Uterus (tissue), 4 donors: ENCODE measurements around the gene SLITRK1. TPM values are rescaled to one million over a fixed set of nuclear protein-coding genes. Genes with fewer than 3 reads are reported as not detected.

ENCODE experiments used
- DNase-seq, 2 donors: peaks; one replicate each; pipeline ENCODE4 v3.0.0-alpha.2; 2019 to 2020
- H3K27ac ChIP-seq, 2 donors: fragments of 200-600 bp; sonication (generic); 1 replicate in 1 of 2; 2 replicates in 1 of 2; pipeline ENCODE4 v1.5.1; 2016 to 2018
- H3K27me3 ChIP-seq, 2 donors: fragments of 200-600 bp; sonication (generic); one replicate each; pipeline ENCODE4 v1.5.1; 2018 to 2019; ENCODE audit warnings: control low read depth in 1 of 2
- H3K36me3 ChIP-seq, 2 donors: fragments of 200-600 bp; sonication (generic); one replicate each; pipeline ENCODE4 v1.5.1; 2019; ENCODE audit warnings: control low read depth in 1 of 2
- H3K4me1 ChIP-seq, 2 donors: fragments of 200-600 bp; sonication (generic); one replicate each; pipeline ENCODE4 v1.5.1; 2018 to 2019; ENCODE audit warnings: control low read depth in 1 of 2
- H3K4me3 ChIP-seq, 2 donors: fragments of 200-600 bp; sonication (generic); 1 replicate in 1 of 2; 2 replicates in 1 of 2; pipeline ENCODE4 v1.5.1; 2018 to 2019; ENCODE audit warnings: mild to moderate bottlenecking in 1 of 2
- H3K9me3 ChIP-seq, 2 donors: fragments of 200-600 bp; sonication (generic); one replicate each; pipeline ENCODE4 v1.5.1; 2019; ENCODE audit warnings: control low read depth in 1 of 2
- CTCF ChIP-seq, 4 experiments: fragments of 200-600 bp in 2 of 4; fragments of 450-650 bp in 2 of 4; sonication (generic) in 2 of 4; IDR thresholded peaks; one replicate each; pipeline ENCODE4 v1.5.1; 2016 to 2019; ENCODE audit warnings: antibody characterized with exemption in 4 of 4, mild to moderate bottlenecking in 2 of 4, moderate library complexity in 1 of 4
- POLR2A ChIP-seq, 2 donors: fragments of 450-650 bp; IDR thresholded peaks; one replicate each; pipeline ENCODE4 v1.6.1; 2016; ENCODE audit warnings: antibody characterized with exemption in 2 of 2, mild to moderate bottlenecking in 1 of 2, moderate library complexity in 1 of 2
- intact Hi-C: fragments of 100-400 bp; cut with DNase I; formaldehyde crosslinking; loops from one replicate; pipeline ENCODE4 v1.15.1; 2023; ENCODE audit warnings: low total_unique reads
- total RNA-seq, 4 donors: library from RNA; depleted of rRNA in 3 of 4; stranded (reverse); fragments of >200 nt in 3 of 4; gene quantifications; one replicate each; pipeline versions ENCODE4 v1.1.0 to v1.2.4, GENCODE V29; 2014 to 2023
- donor health status: DM: yes; HTN: yes; CAD: no.

The SLITRK1 gene
- total RNA-seq: under 1 TPM in 1 of 4 donors, not detected in 3; 0.07 TPM

GRCh38 chr13:83881917-83882605 lies at the start of gene SLITRK1:
Gene SLITRK1 (minus strand): TSS chr13:83882474. CDS start chr13:83881507, 967 bp downstream.
- DNase-seq: no peak
- Histone ChIP-seq H3K27me3 (peaks cover 0 to 36% of the 10 kb centered on the region in 2 donors), H3K27ac (no peak within 1 kb of the TSS), H3K9me3 (no peaks in the 10 kb centered on the region), H3K4me3 (no peak within 1 kb of the TSS), H3K36me3 (no peaks in the 10 kb centered on the region), H3K4me1 (no peaks in the 10 kb centered on the region)
- intact Hi-C loops: no loop called here
- TF ChIP-seq CTCF (IDR thresholded peaks at IDR 0.05) (no peak), POLR2A (IDR thresholded peaks at IDR 0.05) (no peak)

GRCh38 chr13:83929157-83929556 lies 46.9 kb upstream of the SLITRK1 start:
- no peaks in the 10 kb centered on the region for H3K4me1 ChIP-seq
- H3K36me3 ChIP-seq: no peaks in the 10 kb centered on the region
- H3K27me3 ChIP-seq: no peaks in the 10 kb centered on the region
- H3K4me3 ChIP-seq: no peak overlapping the region
- intact Hi-C loops: no loop called here
- no peak for DNase-seq
- TF ChIP-seq POLR2A (IDR thresholded peaks at IDR 0.05) (no peak), CTCF (IDR thresholded peaks at IDR 0.05) (no peak)
- H3K27ac ChIP-seq: no peak overlapping the region
- no peaks in the 10 kb centered on the region for H3K9me3 ChIP-seq

GRCh38 chr13:83919775-83920174 lies 37.5 kb upstream of the SLITRK1 start:
- intact Hi-C loops: no loop called here
- Histone ChIP-seq H3K36me3 (no peaks in the 10 kb centered on the region), H3K4me3 (no peak overlapping the region), H3K9me3 (no peaks in the 10 kb centered on the region), H3K27me3 (no peaks in the 10 kb centered on the region), H3K4me1 (no peaks in the 10 kb centered on the region), H3K27ac (no peak overlapping the region)
- no peak for TF ChIP-seq POLR2A (IDR thresholded peaks at IDR 0.05)
- TF ChIP-seq CTCF (IDR thresholded peaks at IDR 0.05): no peak
- no peak for DNase-seq

GRCh38 chr13:83914368-83914767 lies 32.1 kb upstream of the SLITRK1 start:
- Histone ChIP-seq H3K27me3 (no peaks in the 10 kb centered on the region), H3K4me1 (no peaks in the 10 kb centered on the region), H3K4me3 (no peak overlapping the region), H3K36me3 (no peaks in the 10 kb centered on the region), H3K9me3 (no peaks in the 10 kb centered on the region), H3K27ac (no peak overlapping the region)
- DNase-seq: no peak
- TF ChIP-seq CTCF (IDR thresholded peaks at IDR 0.05) (no peak), POLR2A (IDR thresholded peaks at IDR 0.05) (no peak)
- intact Hi-C loops: no loop called here

- intact Hi-C loops: no loop called here
- H3K27ac ChIP-seq: no peak overlapping the region
- H3K4me3 ChIP-seq: no peak overlapping the region
- H3K36me3 ChIP-seq: no peaks in the 10 kb centered on the region
- no peak for DNase-seq
- no peaks in the 10 kb centered on the region for H3K4me1 ChIP-seq
- no peaks in the 10 kb centered on the region for H3K27me3 ChIP-seq
- TF ChIP-seq CTCF (IDR thresholded peaks at IDR 0.05): no peak
- TF ChIP-seq POLR2A (IDR thresholded peaks at IDR 0.05): no peak
- H3K9me3 ChIP-seq: no peaks in the 10 kb centered on the region
Observed at GRCh38 chr13:83907196-83907989, 25.1 kb upstream of the SLITRK1 start.
